ENCODE measurements around the gene ASPHD2. TPM values are rescaled to one million over a fixed set of nuclear protein-coding genes. Genes with fewer than 3 reads are reported as not detected.

ASPHD2 gene
- total and polyA plus RNA-seq, 4 donors: 0.31 to 1.6 (median 0.95) TPM

GRCh38 chr22:26460202-26460601 lies 31.1 kb downstream of the ASPHD2 start:
- H3K4me3 ChIP-seq: no peak overlapping the region
- H3K36me3 ChIP-seq (ENCODE audit: control insufficient read depth in 4 of 4, insufficient read depth in 4 of 4, low read length in 4 of 4): peaks cover 24 to 47% (median 39%) of the 10 kb centered on the region in 4 donors
- H3K9ac ChIP-seq (ENCODE audit: insufficient read depth in 1 of 2, low read length in 2 of 2): no peak overlapping the region
- WGBS, 2 donors: 86 to 88% methylated on average over 6 of the region's 6 CpGs
- no peaks in the 10 kb centered on the region for H3K27me3 ChIP-seq (ENCODE audit: control insufficient read depth in 3 of 3, insufficient read depth in 3 of 3, low read length in 2 of 3)
- H3K4me1 ChIP-seq (ENCODE audit: control insufficient read depth in 5 of 5, insufficient read depth in 5 of 5, low read length in 5 of 5): no peaks in the 10 kb centered on the region
- ATAC-seq (ENCODE audit: insufficient read depth, low FRiP score): no peak
- H3K9me3 ChIP-seq (ENCODE audit: control insufficient read depth in 4 of 4, insufficient read depth in 3 of 4, low read length in 3 of 4): no peaks in the 10 kb centered on the region
- TF ChIP-seq CTCF (IDR thresholded peaks at IDR 0.05; ENCODE audit: control extremely low read depth, extremely low read depth): no peak
- no peak overlapping the region for H3K27ac ChIP-seq (ENCODE audit: low read depth in 1 of 2, low read length in 1 of 2)
- no peak for DNase-seq

GRCh38 chr22:26461188-26461810 lies 32.2 kb downstream of the ASPHD2 start:
- 42% methylated on average over 3 of the region's 3 CpGs for WGBS, 2 donors
- Histone ChIP-seq H3K36me3 (ENCODE audit: control insufficient read depth in 4 of 4, insufficient read depth in 4 of 4, low read length in 4 of 4) (peaks cover 30 to 51% (median 38%) of the 10 kb centered on the region in 4 donors), H3K4me3 (no peak overlapping the region), H3K9ac (ENCODE audit: insufficient read depth in 1 of 2, low read length in 2 of 2) (no peak overlapping the region), H3K9me3 (ENCODE audit: control insufficient read depth in 4 of 4, insufficient read depth in 3 of 4, low read length in 3 of 4) (no peaks in the 10 kb centered on the region), H3K27me3 (ENCODE audit: control insufficient read depth in 3 of 3, insufficient read depth in 3 of 3, low read length in 2 of 3) (no peaks in the 10 kb centered on the region), H3K4me1 (ENCODE audit: control insufficient read depth in 5 of 5, insufficient read depth in 5 of 5, low read length in 5 of 5) (no peaks in the 10 kb centered on the region), H3K27ac (ENCODE audit: low read depth in 1 of 2, low read length in 1 of 2) (no peak overlapping the region)
- peak in 2 of 3 donors; percentile 20 to 34 for DNase-seq
- TF ChIP-seq CTCF (IDR thresholded peaks at IDR 0.05; ENCODE audit: control extremely low read depth, extremely low read depth): no peak
- no peak for ATAC-seq (ENCODE audit: insufficient read depth, low FRiP score)

- DNase-seq (no peak), ATAC-seq (ENCODE audit: insufficient read depth, low FRiP score) (no peak)
- Histone ChIP-seq H3K9me3 (ENCODE audit: control insufficient read depth in 4 of 4, insufficient read depth in 3 of 4, low read length in 3 of 4) (no peaks in the 10 kb centered on the region), H3K27me3 (ENCODE audit: control insufficient read depth in 3 of 3, insufficient read depth in 3 of 3, low read length in 2 of 3) (no peaks in the 10 kb centered on the region), H3K9ac (ENCODE audit: insufficient read depth in 1 of 2, low read length in 2 of 2) (no peak overlapping the region), H3K27ac (ENCODE audit: low read depth in 1 of 2, low read length in 1 of 2) (no peak overlapping the region), H3K4me1 (ENCODE audit: control insufficient read depth in 5 of 5, insufficient read depth in 5 of 5, low read length in 5 of 5) (no peaks in the 10 kb centered on the region), H3K4me3 (no peak overlapping the region), H3K36me3 (ENCODE audit: control insufficient read depth in 4 of 4, insufficient read depth in 4 of 4, low read length in 4 of 4) (peaks cover 30 to 52% (median 40%) of the 10 kb centered on the region in 4 donors)
- 90 to 96% methylated on average over 5 of the region's 5 CpGs for WGBS, 2 donors
- no peak for TF ChIP-seq CTCF (IDR thresholded peaks at IDR 0.05; ENCODE audit: control extremely low read depth, extremely low read depth)
Measured at GRCh38 chr22:26462051-26462450, 33.0 kb downstream of the ASPHD2 start.

- Histone ChIP-seq H3K36me3 (ENCODE audit: control insufficient read depth in 4 of 4, insufficient read depth in 4 of 4, low read length in 4 of 4) (peaks cover 30 to 50% (median 38%) of the 10 kb centered on the region in 4 donors), H3K9ac (ENCODE audit: insufficient read depth in 1 of 2, low read length in 2 of 2) (no peak overlapping the region), H3K9me3 (ENCODE audit: control insufficient read depth in 4 of 4, insufficient read depth in 3 of 4, low read length in 3 of 4) (no peaks in the 10 kb centered on the region), H3K27ac (ENCODE audit: low read depth in 1 of 2, low read length in 1 of 2) (no peak overlapping the region), H3K27me3 (ENCODE audit: control insufficient read depth in 3 of 3, insufficient read depth in 3 of 3, low read length in 2 of 3) (no peaks in the 10 kb centered on the region), H3K4me1 (ENCODE audit: control insufficient read depth in 5 of 5, insufficient read depth in 5 of 5, low read length in 5 of 5) (no peaks in the 10 kb centered on the region), H3K4me3 (no peak overlapping the region)
- no peak for TF ChIP-seq CTCF (IDR thresholded peaks at IDR 0.05; ENCODE audit: control extremely low read depth, extremely low read depth)
- 91 to 93% methylated on average over 3 of the region's 3 CpGs for whole genome bisulfite sequencing, 2 donors
- ATAC-seq (ENCODE audit: insufficient read depth, low FRiP score) (no peak), DNase-seq (no peak)
Measured at GRCh38 chr22:26462641-26463040, 33.6 kb downstream of the ASPHD2 start.
